Fibroblast of lung (primary cell): ENCODE measurements around the gene OR11A1.

Experiments
- EZH2 ChIP-seq: IDR thresholded peaks from 2 replicates; pipeline ENCODE4 v1.5.1; 2012; ENCODE audit warnings: low read length, control low read depth, mild to moderate bottlenecking; ENCODE audit errors: missing control alignments
- TF ChIP-seq, protein P1 (sequence below), 2 donors: IDR thresholded peaks in 1 of 2; conservative IDR thresholded peaks in 1 of 2; 1 replicate in 1 of 2; 2 replicates in 1 of 2; pipeline ENCODE4 v1.5.1; 2011 to 2012; ENCODE audit warnings: low read length in 2 of 2, control low read depth in 1 of 2, inconsistent platforms in 1 of 2, low read depth in 1 of 2, mild to moderate bottlenecking in 1 of 2

DNA sequence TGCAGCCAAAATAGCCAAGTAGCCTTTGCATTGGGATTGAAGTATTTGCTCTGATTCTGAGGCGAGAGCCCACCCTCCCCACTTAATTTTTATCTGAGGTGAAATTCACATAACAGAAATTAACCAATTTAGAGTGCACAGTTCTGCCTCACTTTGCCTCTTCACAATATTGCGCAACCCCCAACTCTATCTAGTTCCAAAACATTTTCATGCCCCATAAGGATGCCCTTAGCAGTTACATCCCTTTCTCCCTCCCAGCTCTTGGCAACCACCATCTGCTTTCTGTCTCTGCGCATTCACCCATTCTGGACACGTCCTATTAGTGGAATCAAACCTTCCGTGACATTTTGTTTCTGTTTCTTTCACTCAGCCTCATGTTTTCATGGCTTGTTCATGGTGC lies 21.9 kb upstream of the OR11A1 start:
- TF ChIP-seq, protein P1, sequence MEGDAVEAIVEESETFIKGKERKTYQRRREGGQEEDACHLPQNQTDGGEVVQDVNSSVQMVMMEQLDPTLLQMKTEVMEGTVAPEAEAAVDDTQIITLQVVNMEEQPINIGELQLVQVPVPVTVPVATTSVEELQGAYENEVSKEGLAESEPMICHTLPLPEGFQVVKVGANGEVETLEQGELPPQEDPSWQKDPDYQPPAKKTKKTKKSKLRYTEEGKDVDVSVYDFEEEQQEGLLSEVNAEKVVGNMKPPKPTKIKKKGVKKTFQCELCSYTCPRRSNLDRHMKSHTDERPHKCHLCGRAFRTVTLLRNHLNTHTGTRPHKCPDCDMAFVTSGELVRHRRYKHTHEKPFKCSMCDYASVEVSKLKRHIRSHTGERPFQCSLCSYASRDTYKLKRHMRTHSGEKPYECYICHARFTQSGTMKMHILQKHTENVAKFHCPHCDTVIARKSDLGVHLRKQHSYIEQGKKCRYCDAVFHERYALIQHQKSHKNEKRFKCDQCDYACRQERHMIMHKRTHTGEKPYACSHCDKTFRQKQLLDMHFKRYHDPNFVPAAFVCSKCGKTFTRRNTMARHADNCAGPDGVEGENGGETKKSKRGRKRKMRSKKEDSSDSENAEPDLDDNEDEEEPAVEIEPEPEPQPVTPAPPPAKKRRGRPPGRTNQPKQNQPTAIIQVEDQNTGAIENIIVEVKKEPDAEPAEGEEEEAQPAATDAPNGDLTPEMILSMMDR (conservative IDR thresholded peaks at IDR 0.05 in 1 of 2, IDR thresholded peaks at IDR 0.05 in 1 of 2; ENCODE audit: low read depth in 1 of 2, low read length in 2 of 2) = no peak
- TF ChIP-seq EZH2 = no peak
